Colonic mucosa (tissue), 4 donors: ENCODE measurements around the gene MUCL3. TPM values are rescaled to one million over a fixed set of nuclear protein-coding genes. Genes with fewer than 3 reads are reported as not detected.

ENCODE experiments used
- DNase-seq: peaks from one replicate; pipeline ENCODE4 v3.0.0-alpha.2; 2020
- H3K27ac ChIP-seq: fragments of 200-600 bp; one replicate; pipeline ENCODE4 v1.8.0; 2021
- H3K27me3 ChIP-seq: fragments of 200-600 bp; one replicate; pipeline ENCODE4 v1.8.0; 2021
- H3K36me3 ChIP-seq: fragments of 200-600 bp; one replicate; pipeline ENCODE4 v1.8.0; 2021
- H3K4me1 ChIP-seq: fragments of 200-600 bp; one replicate; pipeline ENCODE4 v1.8.0; 2021; ENCODE audit warnings: mild to moderate bottlenecking
- H3K4me3 ChIP-seq: fragments of 200-600 bp; one replicate; pipeline ENCODE4 v1.8.0; 2021
- H3K9ac ChIP-seq, 2 donors: one replicate each; pipeline ENCODE4 v1.7.0; 2013; ENCODE audit warnings: control low read depth in 2 of 2, low read depth in 2 of 2, low read length in 2 of 2
- H3K9me3 ChIP-seq: fragments of 200-600 bp; one replicate; pipeline ENCODE4 v1.8.0; 2021
- intact Hi-C: fragments of 100-400 bp; cut with DNase I; formaldehyde crosslinking; loops from one replicate; pipeline ENCODE4 v1.14.1; 2022
- total RNA-seq, 2 donors: library from RNA; stranded (reverse); fragmentation: NEBNext Ultra II Directional in 1 of 2; extraction: Animal tissue kit (Norgen Biotek cat#: 25700) in 1 of 2; gene quantifications; one replicate each; pipeline ENCODE4 v1.2.1, GENCODE V29; 2021
- TF ChIP-seq, protein P1 (sequence below): fragments of 200-600 bp; IDR thresholded peaks from one replicate; pipeline ENCODE4 v1.8.0; 2022; ENCODE audit warnings: antibody characterized with exemption, mild to moderate bottlenecking
- donor health status: healthy.
- donor health status: DM: no; HTN: no; CAD: no.
- donor health status: DM: no; HTN: no; CAD: no.

The MUCL3 gene
- total RNA-seq, 2 donors from 2014 or later: 0.30 TPM; not detected in 1

DNA sequence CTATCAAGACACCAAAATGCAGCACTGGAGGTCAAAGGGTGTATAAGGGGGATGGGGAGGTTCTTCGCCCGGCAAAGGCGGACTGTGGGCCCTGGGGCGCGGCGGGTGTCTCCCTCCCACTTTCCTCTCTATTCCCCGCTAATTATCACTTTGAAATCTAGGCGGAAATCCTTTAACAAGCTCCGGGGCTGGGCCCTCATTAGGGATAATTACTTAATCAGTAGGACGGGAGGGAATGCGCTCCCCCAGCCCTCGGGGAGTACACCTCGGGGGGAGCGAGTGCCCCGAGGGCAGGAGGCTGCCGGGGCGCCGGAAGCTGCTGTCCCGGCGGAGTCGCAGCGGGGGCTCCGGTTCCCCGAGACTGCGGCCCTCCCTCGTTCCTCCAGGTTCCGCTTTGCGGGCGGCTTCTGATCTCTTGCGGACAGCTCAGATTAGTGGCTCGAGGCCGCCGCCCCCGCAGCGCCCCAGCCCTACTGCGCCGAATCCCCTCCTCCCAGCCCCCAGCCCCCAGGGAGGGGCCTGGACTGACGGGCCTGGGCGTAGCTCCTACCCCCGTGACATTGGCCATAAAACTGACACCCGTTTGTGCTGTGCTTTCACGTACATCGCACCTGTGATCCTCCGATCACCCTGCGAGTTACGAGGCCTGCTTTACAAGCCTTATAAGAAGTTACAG, 14.7 kb downstream of the MUCL3 start:
- Histone ChIP-seq H3K27me3 (peaks cover 21% of the 10 kb centered on the region), H3K9me3 (no peaks in the 10 kb centered on the region), H3K4me3 (peak overlapping the region; percentile 34), H3K9ac (peak overlapping the region; percentile 43 to 62), H3K36me3 (no peaks in the 10 kb centered on the region), H3K27ac (no peak overlapping the region), H3K4me1 (peaks cover 4% of the 10 kb centered on the region)
- peak; percentile 63 for DNase-seq
- TF ChIP-seq, protein P1, sequence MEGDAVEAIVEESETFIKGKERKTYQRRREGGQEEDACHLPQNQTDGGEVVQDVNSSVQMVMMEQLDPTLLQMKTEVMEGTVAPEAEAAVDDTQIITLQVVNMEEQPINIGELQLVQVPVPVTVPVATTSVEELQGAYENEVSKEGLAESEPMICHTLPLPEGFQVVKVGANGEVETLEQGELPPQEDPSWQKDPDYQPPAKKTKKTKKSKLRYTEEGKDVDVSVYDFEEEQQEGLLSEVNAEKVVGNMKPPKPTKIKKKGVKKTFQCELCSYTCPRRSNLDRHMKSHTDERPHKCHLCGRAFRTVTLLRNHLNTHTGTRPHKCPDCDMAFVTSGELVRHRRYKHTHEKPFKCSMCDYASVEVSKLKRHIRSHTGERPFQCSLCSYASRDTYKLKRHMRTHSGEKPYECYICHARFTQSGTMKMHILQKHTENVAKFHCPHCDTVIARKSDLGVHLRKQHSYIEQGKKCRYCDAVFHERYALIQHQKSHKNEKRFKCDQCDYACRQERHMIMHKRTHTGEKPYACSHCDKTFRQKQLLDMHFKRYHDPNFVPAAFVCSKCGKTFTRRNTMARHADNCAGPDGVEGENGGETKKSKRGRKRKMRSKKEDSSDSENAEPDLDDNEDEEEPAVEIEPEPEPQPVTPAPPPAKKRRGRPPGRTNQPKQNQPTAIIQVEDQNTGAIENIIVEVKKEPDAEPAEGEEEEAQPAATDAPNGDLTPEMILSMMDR: no peak
- intact Hi-C loops: no loop called here

- Histone ChIP-seq H3K27me3 (peaks cover 21% of the 10 kb centered on the region), H3K9ac (no peak overlapping the region), H3K4me3 (no peak overlapping the region), H3K27ac (no peak overlapping the region), H3K9me3 (no peaks in the 10 kb centered on the region), H3K36me3 (no peaks in the 10 kb centered on the region), H3K4me1 (peaks cover 4% of the 10 kb centered on the region)
- TF ChIP-seq, protein P1: no peak
- intact Hi-C loops: no loop called here
- DNase-seq: no peak
These were observed 16.9 kb downstream of the MUCL3 start for GRCh38 chr6:30957716-30958115.

DNA sequence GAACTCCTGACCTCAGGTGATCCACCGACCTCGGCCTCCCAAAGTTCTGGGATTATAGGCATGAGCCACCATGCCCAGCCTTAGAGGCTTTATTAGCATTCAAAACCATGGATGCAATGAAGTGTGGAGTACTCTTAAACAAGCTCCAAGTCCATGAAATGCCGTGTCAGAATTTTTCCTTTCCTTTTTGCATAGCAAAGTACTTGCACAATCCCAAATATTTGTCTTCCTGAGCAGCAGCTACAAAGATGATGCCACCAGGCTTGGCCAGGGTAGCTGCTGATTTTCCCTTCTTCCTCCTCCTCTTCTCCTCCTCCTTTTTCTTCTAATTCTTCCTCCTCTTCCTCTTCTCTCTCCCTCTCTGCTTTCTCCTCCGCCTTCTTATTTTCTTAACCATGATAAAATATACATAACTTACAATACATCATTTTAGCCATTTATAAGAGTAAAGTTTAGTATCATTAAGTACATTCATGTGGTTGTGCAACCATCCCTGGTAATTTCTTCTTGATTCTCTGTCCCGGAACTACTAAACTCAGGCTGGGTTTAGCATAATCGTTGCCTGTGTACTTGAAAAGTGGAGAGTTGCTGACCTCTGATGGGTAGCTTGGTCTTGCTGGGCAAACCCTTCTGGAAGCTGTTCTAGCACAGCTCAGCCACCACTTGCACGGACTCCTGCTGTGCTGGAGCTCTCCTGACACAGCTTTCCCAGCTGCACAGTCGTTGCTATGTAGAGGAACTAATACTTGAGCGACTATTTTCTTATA, 20.3 kb downstream of the MUCL3 start:
- H3K4me3 ChIP-seq: no peak overlapping the region
- TF ChIP-seq, protein P1: no peak
- H3K36me3 ChIP-seq: no peaks in the 10 kb centered on the region

DNA sequence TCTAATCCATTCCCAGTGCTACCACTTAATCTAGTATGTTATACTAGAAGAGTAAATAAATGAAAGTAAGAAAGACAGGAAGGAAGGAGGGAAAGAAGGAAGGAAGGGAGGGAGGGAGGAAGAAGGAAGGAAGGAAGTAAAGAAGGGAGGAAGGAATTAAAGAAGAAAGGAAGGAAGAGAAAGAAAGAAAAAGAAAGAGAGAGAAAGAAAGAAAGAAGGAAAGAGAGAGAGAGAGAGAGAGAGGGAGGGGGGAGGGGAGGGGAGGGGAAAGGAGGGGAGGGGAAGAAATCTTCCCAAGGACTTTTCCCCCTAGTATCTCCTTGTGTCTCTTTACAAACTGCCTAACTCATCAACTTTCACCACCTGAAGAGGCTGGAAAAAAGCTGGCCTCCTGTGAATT, 21.9 kb downstream of the MUCL3 start:
- no peaks in the 10 kb centered on the region for H3K4me1 ChIP-seq
- no peak overlapping the region for H3K4me3 ChIP-seq
- H3K9ac ChIP-seq: no peak overlapping the region
- no peaks in the 10 kb centered on the region for H3K36me3 ChIP-seq
- no peaks in the 10 kb centered on the region for H3K27me3 ChIP-seq
- no peaks in the 10 kb centered on the region for H3K9me3 ChIP-seq
- TF ChIP-seq, protein P1: no peak
- intact Hi-C loops: no loop called here
- DNase-seq: no peak
- no peak overlapping the region for H3K27ac ChIP-seq

More for the DNA sequence above, 20.3 kb downstream of the MUCL3 start:
- no peak overlapping the region for H3K9ac ChIP-seq
- DNase-seq: no peak
- H3K27me3 ChIP-seq: peaks cover 5% of the 10 kb centered on the region
- H3K4me1 ChIP-seq: peaks cover under 1% of the 10 kb centered on the region
- H3K9me3 ChIP-seq: no peaks in the 10 kb centered on the region
- intact Hi-C loops: no loop called here
- H3K27ac ChIP-seq: no peak overlapping the region

DNA sequence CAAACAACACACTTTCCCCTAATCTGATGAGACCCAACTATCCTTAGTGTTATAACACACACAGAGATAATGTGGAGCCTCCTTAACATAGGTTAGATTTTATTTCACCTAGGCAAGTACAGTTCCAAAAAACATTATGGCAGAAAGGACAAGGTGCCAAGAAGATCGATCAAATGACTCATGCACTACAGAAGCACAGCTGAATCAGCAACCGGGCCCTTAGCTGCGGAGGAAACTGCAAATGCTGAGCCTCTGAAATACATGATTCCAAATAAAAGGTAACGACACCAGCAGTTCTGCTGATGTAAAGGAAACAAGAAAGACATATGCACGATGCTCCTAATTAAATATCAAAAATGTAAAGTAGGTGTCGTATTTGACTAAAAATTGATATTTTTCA, 22.9 kb downstream of the MUCL3 start:
- no peaks in the 10 kb centered on the region for H3K9me3 ChIP-seq
- H3K9ac ChIP-seq: no peak overlapping the region
- intact Hi-C loops: no loop called here
- H3K36me3 ChIP-seq: no peaks in the 10 kb centered on the region
- H3K4me3 ChIP-seq: no peak overlapping the region
- DNase-seq: no peak
- H3K27ac ChIP-seq: no peak overlapping the region
- TF ChIP-seq, protein P1: no peak
- no peaks in the 10 kb centered on the region for H3K27me3 ChIP-seq
- H3K4me1 ChIP-seq: no peaks in the 10 kb centered on the region
